Uterus (tissue), 4 donors: ENCODE measurements around the gene SRRT. TPM values are rescaled to one million over a fixed set of nuclear protein-coding genes. Genes with fewer than 3 reads are reported as not detected.

Experiments used
- DNase-seq, 2 donors: peaks; one replicate each; pipeline ENCODE4 v3.0.0-alpha.2; 2019 to 2020
- H3K27ac ChIP-seq, 2 donors: fragments of 200-600 bp; sonication (generic); 1 replicate in 1 of 2; 2 replicates in 1 of 2; pipeline ENCODE4 v1.5.1; 2016 to 2018
- H3K27me3 ChIP-seq, 2 donors: fragments of 200-600 bp; sonication (generic); one replicate each; pipeline ENCODE4 v1.5.1; 2018 to 2019; ENCODE audit warnings: control low read depth in 1 of 2
- H3K36me3 ChIP-seq, 2 donors: fragments of 200-600 bp; sonication (generic); one replicate each; pipeline ENCODE4 v1.5.1; 2019; ENCODE audit warnings: control low read depth in 1 of 2
- H3K4me1 ChIP-seq, 2 donors: fragments of 200-600 bp; sonication (generic); one replicate each; pipeline ENCODE4 v1.5.1; 2018 to 2019; ENCODE audit warnings: control low read depth in 1 of 2
- H3K4me3 ChIP-seq, 2 donors: fragments of 200-600 bp; sonication (generic); 1 replicate in 1 of 2; 2 replicates in 1 of 2; pipeline ENCODE4 v1.5.1; 2018 to 2019; ENCODE audit warnings: mild to moderate bottlenecking in 1 of 2
- H3K9me3 ChIP-seq, 2 donors: fragments of 200-600 bp; sonication (generic); one replicate each; pipeline ENCODE4 v1.5.1; 2019; ENCODE audit warnings: control low read depth in 1 of 2
- POLR2A ChIP-seq, 2 donors: fragments of 450-650 bp; IDR thresholded peaks; one replicate each; pipeline ENCODE4 v1.6.1; 2016; ENCODE audit warnings: antibody characterized with exemption in 2 of 2, mild to moderate bottlenecking in 1 of 2, moderate library complexity in 1 of 2
- intact Hi-C: fragments of 100-400 bp; cut with DNase I; formaldehyde crosslinking; loops from one replicate; pipeline ENCODE4 v1.15.1; 2023; ENCODE audit warnings: low total_unique reads
- total RNA-seq, 4 donors: library from RNA; depleted of rRNA in 3 of 4; stranded (reverse); fragments of >200 nt in 3 of 4; gene quantifications; one replicate each; pipeline versions ENCODE4 v1.1.0 to v1.2.4, GENCODE V29; 2014 to 2023
- TF ChIP-seq, protein P1 (sequence below), 4 experiments: fragments of 200-600 bp in 2 of 4; fragments of 450-650 bp in 2 of 4; sonication (generic) in 2 of 4; IDR thresholded peaks; one replicate each; pipeline ENCODE4 v1.5.1; 2016 to 2019; ENCODE audit warnings: antibody characterized with exemption in 4 of 4, mild to moderate bottlenecking in 2 of 4, moderate library complexity in 1 of 4
- donor health status: DM: yes; HTN: yes; CAD: no.

Gene SRRT
- total RNA-seq, 4 donors from 2014 or later, result 17.1 to 185 (median 41.1) TPM

- TF ChIP-seq, protein P1, sequence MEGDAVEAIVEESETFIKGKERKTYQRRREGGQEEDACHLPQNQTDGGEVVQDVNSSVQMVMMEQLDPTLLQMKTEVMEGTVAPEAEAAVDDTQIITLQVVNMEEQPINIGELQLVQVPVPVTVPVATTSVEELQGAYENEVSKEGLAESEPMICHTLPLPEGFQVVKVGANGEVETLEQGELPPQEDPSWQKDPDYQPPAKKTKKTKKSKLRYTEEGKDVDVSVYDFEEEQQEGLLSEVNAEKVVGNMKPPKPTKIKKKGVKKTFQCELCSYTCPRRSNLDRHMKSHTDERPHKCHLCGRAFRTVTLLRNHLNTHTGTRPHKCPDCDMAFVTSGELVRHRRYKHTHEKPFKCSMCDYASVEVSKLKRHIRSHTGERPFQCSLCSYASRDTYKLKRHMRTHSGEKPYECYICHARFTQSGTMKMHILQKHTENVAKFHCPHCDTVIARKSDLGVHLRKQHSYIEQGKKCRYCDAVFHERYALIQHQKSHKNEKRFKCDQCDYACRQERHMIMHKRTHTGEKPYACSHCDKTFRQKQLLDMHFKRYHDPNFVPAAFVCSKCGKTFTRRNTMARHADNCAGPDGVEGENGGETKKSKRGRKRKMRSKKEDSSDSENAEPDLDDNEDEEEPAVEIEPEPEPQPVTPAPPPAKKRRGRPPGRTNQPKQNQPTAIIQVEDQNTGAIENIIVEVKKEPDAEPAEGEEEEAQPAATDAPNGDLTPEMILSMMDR (IDR thresholded peaks at IDR 0.05), result peak; percentile 33 to 56 (median 49)
- peak; percentile 13 to 50 for TF ChIP-seq POLR2A (IDR thresholded peaks at IDR 0.05)
- Histone ChIP-seq H3K9me3 (no peaks in the 10 kb centered on the region), H3K4me1 (no peaks in the 10 kb centered on the region), H3K27me3 (no peaks in the 10 kb centered on the region), H3K4me3 (peak within 1 kb of the TSS; percentile 54 to 88), H3K36me3 (no peaks in the 10 kb centered on the region), H3K27ac (peak within 1 kb of the TSS; percentile 92 to 96)
- peak; percentile 89 to 95 for DNase-seq
- intact Hi-C loops, result no loop called here
Observed at GRCh38 chr7:100827330-100828226, 47.3 kb upstream of the SRRT start, which contains the start of gene EPHB4. Gene EPHB4 (minus strand): TSS chr7:100827523. CDS start chr7:100827030, 493 bp downstream.

DNA sequence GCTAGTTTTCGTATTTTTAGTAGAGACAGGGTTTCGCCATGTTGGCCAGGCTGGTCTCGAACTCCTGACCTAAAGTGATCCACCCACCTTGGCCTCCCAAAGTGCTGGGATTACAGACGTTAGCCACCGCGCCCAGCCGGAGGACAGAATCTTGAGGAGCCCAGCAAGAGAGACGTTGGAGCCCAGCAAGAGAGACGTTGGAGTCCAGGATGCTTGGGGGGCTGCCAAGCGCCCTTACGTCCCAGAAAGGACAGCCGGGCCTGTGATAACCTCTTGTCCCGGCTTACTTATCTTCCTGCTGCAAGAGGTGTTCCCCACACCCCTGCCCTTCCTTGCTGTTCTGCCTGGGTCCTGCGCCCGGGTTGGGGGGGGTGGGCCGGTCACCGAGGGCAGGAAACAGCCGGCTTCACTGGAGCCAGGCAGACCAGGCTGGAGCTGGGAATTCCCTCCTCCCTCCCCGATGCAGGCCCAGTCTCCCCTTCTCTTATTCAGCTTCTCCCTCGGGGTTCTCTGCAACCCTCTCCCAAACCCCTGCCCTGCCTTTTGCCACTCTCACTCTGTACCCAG is 45.7 kb upstream of the SRRT start:
- H3K4me3 ChIP-seq, result no peak overlapping the region
- no peaks in the 10 kb centered on the region for H3K27me3 ChIP-seq
- intact Hi-C loops, result no loop called here
- H3K36me3 ChIP-seq, result no peaks in the 10 kb centered on the region
- TF ChIP-seq, protein P1 (IDR thresholded peaks at IDR 0.05), result no peak
- no peak for TF ChIP-seq POLR2A (IDR thresholded peaks at IDR 0.05)
- no peaks in the 10 kb centered on the region for H3K9me3 ChIP-seq
- H3K4me1 ChIP-seq, result no peaks in the 10 kb centered on the region
- DNase-seq, result peak; percentile 44 to 75
- peak overlapping the region; percentile 92 to 96 for H3K27ac ChIP-seq

DNA sequence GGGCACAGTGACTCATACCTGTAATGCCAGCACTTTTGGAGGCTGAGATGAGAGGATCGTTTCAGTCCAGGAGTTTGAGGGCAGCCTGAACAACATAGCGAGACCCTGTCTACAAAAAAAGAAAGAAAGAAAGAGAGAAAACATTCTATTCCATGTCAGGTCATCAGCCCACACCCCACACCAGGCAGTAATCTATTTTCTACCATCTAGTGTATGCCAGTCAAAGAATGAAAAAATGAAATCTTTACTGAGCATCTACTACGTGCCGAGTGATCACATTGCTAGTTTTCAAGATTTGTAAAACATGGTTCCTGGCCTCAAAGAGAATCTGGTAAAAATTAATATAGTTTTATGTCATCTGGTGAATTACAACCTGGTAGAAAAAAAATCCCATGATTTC is 44.5 kb upstream of the SRRT start:
- H3K36me3 ChIP-seq, result no peaks in the 10 kb centered on the region
- no peaks in the 10 kb centered on the region for H3K4me1 ChIP-seq
- TF ChIP-seq POLR2A (IDR thresholded peaks at IDR 0.05), result no peak
- TF ChIP-seq, protein P1 (IDR thresholded peaks at IDR 0.05), result no peak
- intact Hi-C loops, result no loop called here
- H3K4me3 ChIP-seq, result no peak overlapping the region
- DNase-seq, result no peak
- H3K27me3 ChIP-seq, result no peaks in the 10 kb centered on the region
- H3K9me3 ChIP-seq, result no peaks in the 10 kb centered on the region
- H3K27ac ChIP-seq, result peak overlapping the region in 1 of 2 donors; percentile 92

DNA sequence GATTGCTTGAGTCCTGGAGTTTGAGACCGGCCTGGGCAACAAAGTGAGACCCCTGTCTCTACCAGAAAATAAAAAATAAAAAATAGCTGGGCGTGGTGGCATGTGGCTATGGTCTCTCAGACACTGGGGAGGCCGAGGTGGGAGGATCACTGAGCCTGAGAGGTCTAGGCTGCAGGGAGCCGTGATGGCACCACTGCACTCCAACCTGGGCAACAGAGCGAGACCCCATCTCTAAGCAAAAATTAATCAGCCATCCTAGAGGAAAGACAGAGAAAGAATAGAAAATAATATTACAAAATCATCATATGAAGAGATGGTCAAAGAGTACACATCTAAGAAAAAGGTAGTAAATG is 42.6 kb upstream of the SRRT start:
- H3K4me3 ChIP-seq, result no peak overlapping the region
- no peaks in the 10 kb centered on the region for H3K36me3 ChIP-seq
- intact Hi-C loops, result no loop called here
- no peaks in the 10 kb centered on the region for H3K9me3 ChIP-seq
- H3K27me3 ChIP-seq, result no peaks in the 10 kb centered on the region
- no peak overlapping the region for H3K27ac ChIP-seq
- H3K4me1 ChIP-seq, result peaks cover 0 to 6% of the 10 kb centered on the region in 2 donors
- no peak for DNase-seq
- no peak for TF ChIP-seq POLR2A (IDR thresholded peaks at IDR 0.05)
- TF ChIP-seq, protein P1 (IDR thresholded peaks at IDR 0.05), result no peak
